HepG2 (cell line): ENCODE results near the gene HSPA5. TPM values are rescaled to one million over a fixed set of nuclear protein-coding genes. Genes with fewer than 3 reads are reported as not detected.

Source experiments
- HMG20A ChIP-seq: IDR thresholded peaks from 2 replicates; pipeline ENCODE4 v1.6.1; 2016; ENCODE audit warnings: borderline replicate concordance
- KDM3A ChIP-seq: IDR thresholded peaks from 2 replicates; pipeline ENCODE4 v1.6.1; 2018; ENCODE audit warnings: low read depth, missing compliant biosample characterization
- POGZ ChIP-seq: sonication (generic); formaldehyde crosslinking; IDR thresholded peaks from 2 replicates; pipeline ENCODE4 v1.4.0; 2020; ENCODE audit warnings: mild to moderate bottlenecking, missing genetic modification reagents
- THYN1 ChIP-seq: sonication (generic); formaldehyde crosslinking; IDR thresholded peaks from 2 replicates; pipeline ENCODE4 v1.8.1; 2023; ENCODE audit warnings: low read depth, mild to moderate bottlenecking, moderate library complexity, missing genetic modification reagents, borderline replicate concordance
- ZNF329 ChIP-seq: sonication (generic); formaldehyde crosslinking; IDR thresholded peaks from 2 replicates; pipeline ENCODE4 v1.9.0; 2021; ENCODE audit warnings: low read depth, mild to moderate bottlenecking, missing genetic modification reagents
- ZNF383 ChIP-seq: sonication (generic); formaldehyde crosslinking; IDR thresholded peaks from 2 replicates; pipeline ENCODE4 v1.4.0; 2020; ENCODE audit warnings: missing genetic modification reagents, mild to moderate bottlenecking, borderline replicate concordance
- ZNF615 ChIP-seq: sonication (generic); formaldehyde crosslinking; IDR thresholded peaks from 2 replicates; pipeline ENCODE4 v1.5.0; 2020; ENCODE audit warnings: mild to moderate bottlenecking, missing genetic modification reagents, borderline replicate concordance
- ZNF761 ChIP-seq: sonication (generic); formaldehyde crosslinking; conservative IDR thresholded peaks from 2 replicates; pipeline ENCODE4 v1.4.0; 2020; ENCODE audit warnings: mild to moderate bottlenecking, missing genetic modification reagents
- ZNF772 ChIP-seq: sonication (generic); formaldehyde crosslinking; IDR thresholded peaks from 2 replicates; pipeline ENCODE4 v1.5.0; 2020; ENCODE audit warnings: mild to moderate bottlenecking, missing genetic modification reagents
- ZSCAN9 ChIP-seq: IDR thresholded peaks from 2 replicates; pipeline ENCODE4 v1.6.1; 2016; ENCODE audit warnings: borderline replicate concordance
- polyA plus RNA-seq, 8 experiments: library from polyadenylated mRNA; depleted of rRNA in 3 of 8; stranded (reverse) in 7 of 8; unstranded in 1 of 8; fragments of >200 nt; fragmentation: Illumina TruSeq in 4 of 8; extraction: Trizol in 4 of 8; gene quantifications; 2 replicates each; pipeline versions ENCODE4 v1.2.1 to v1.2.3, GENCODE V29; 2011 to 2016; ENCODE audit warnings: low read depth in 4 of 8, missing spikeins in 1 of 8, mixed read lengths in 1 of 8; ENCODE audit not compliant: insufficient read depth in 1 of 8
- total RNA-seq, 5 experiments: library from RNA; depleted of rRNA; stranded (reverse); fragments of >200 nt; fragmentation: Illumina TruSeq; extraction: Trizol; gene quantifications; 2 replicates each; pipeline ENCODE4 v1.2.3, GENCODE V29; 2016; ENCODE audit warnings: low read depth in 1 of 5
- TF ChIP-seq, protein P1 (sequence below): sonication (generic); formaldehyde crosslinking; IDR thresholded peaks from 2 replicates; pipeline ENCODE4 v1.8.0; 2022; ENCODE audit warnings: missing genetic modification reagents, mild to moderate bottlenecking, moderate library complexity, borderline replicate concordance
- TF ChIP-seq, protein P2 (sequence below): sonication (generic); formaldehyde crosslinking; IDR thresholded peaks from 2 replicates; pipeline ENCODE4 v1.4.0; 2020; ENCODE audit warnings: missing genetic modification reagents
- TF ChIP-seq, protein P3 (sequence below): sonication (generic); formaldehyde crosslinking; IDR thresholded peaks from 2 replicates; pipeline ENCODE4 v1.4.0; 2020; ENCODE audit warnings: mild to moderate bottlenecking, missing genetic modification reagents
- TF ChIP-seq, protein P4 (sequence below): sonication (generic); IDR thresholded peaks from 2 replicates; pipeline ENCODE4 v1.6.1; 2016; ENCODE audit warnings: low read depth, borderline replicate concordance

HSPA5 gene
- total and polyA plus RNA-seq, 2 of the 13 experiments (the other 11 are each of a cell fraction or from before 2014, with no cell fraction given): 201 to 206 TPM

DNA sequence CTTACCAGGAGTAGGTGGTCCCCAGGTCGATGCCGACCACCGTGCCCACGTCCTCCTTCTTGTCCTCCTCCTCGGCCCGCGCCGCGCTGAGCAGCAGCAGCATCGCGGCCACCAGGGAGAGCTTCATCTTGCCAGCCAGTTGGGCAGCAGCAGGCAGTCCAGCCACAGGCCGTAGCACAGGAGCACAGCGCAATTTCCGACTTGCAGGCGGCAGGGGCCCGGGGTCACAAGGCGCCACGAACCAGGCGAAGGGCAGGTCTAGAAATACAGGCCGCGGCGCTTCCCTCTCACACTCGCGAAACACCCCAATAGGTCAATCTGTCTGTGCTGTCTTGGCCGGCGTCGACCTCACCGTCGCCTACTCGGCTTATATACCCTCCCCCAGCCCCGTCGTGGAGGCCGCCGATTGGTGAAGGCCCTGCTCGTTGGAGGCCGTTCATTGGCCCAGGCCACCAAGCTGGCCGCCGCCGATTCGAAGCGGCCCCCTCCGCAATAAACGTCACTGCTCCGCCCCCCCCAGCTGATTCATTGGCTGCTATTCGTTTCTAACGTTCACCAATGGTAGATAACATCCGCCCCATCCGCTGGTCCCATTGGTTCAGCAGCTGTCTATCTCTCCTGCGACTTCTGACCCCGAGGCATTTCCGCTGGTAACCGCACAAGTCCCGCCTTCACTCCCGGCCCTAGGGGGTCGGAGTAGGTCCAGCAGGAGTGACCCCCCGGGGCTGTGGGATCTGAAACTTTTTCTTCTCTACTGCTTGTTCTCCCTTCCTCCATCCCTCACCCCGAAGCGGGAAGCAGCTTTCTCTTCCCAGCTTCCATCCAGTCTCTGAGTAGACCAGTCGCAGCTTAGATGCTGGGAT lies at the start of gene HSPA5 (continued):
- TF ChIP-seq, protein P1, sequence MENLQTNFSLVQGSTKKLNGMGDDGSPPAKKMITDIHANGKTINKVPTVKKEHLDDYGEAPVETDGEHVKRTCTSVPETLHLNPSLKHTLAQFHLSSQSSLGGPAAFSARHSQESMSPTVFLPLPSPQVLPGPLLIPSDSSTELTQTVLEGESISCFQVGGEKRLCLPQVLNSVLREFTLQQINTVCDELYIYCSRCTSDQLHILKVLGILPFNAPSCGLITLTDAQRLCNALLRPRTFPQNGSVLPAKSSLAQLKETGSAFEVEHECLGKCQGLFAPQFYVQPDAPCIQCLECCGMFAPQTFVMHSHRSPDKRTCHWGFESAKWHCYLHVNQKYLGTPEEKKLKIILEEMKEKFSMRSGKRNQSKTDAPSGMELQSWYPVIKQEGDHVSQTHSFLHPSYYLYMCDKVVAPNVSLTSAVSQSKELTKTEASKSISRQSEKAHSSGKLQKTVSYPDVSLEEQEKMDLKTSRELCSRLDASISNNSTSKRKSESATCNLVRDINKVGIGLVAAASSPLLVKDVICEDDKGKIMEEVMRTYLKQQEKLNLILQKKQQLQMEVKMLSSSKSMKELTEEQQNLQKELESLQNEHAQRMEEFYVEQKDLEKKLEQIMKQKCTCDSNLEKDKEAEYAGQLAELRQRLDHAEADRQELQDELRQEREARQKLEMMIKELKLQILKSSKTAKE (CRISPR knock-in tag): no peak
- TF ChIP-seq ZNF615 (CRISPR knock-in tag) (no peak), ZNF383 (0 out of 2 replicates have a peak, but pooled peaks have one; percentile 79), POGZ (CRISPR knock-in tag) (peak; percentile 55; the same call in 1 of the 2 replicates), THYN1 (no peak), ZSCAN9 (peak; percentile 85; the same call in 1 of the 2 replicates), ZNF329 (0 out of 2 replicates have a peak, but pooled peaks have one; percentile 59), ZNF761 (peak; percentile 45; the same call in 1 of the 2 replicates), ZNF772 (CRISPR knock-in tag) (peak; percentile 82; the same call in 1 of the 2 replicates), KDM3A (CRISPR knock-in tag) (0 out of 2 replicates have a peak, but pooled peaks have one; percentile 18), HMG20A (CRISPR knock-in tag) (no peak)
- TF ChIP-seq, protein P2, sequence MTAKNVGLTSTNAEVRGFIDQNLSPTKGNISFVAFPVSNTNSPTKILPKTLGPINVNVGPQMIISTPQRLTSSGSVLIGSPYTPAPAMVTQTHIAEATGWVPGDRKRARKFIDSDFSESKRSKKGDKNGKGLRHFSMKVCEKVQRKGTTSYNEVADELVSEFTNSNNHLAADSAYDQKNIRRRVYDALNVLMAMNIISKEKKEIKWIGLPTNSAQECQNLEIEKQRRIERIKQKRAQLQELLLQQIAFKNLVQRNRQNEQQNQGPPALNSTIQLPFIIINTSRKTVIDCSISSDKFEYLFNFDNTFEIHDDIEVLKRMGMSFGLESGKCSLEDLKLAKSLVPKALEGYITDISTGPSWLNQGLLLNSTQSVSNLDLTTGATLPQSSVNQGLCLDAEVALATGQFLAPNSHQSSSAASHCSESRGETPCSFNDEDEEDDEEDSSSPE: no peak
- TF ChIP-seq, protein P3, sequence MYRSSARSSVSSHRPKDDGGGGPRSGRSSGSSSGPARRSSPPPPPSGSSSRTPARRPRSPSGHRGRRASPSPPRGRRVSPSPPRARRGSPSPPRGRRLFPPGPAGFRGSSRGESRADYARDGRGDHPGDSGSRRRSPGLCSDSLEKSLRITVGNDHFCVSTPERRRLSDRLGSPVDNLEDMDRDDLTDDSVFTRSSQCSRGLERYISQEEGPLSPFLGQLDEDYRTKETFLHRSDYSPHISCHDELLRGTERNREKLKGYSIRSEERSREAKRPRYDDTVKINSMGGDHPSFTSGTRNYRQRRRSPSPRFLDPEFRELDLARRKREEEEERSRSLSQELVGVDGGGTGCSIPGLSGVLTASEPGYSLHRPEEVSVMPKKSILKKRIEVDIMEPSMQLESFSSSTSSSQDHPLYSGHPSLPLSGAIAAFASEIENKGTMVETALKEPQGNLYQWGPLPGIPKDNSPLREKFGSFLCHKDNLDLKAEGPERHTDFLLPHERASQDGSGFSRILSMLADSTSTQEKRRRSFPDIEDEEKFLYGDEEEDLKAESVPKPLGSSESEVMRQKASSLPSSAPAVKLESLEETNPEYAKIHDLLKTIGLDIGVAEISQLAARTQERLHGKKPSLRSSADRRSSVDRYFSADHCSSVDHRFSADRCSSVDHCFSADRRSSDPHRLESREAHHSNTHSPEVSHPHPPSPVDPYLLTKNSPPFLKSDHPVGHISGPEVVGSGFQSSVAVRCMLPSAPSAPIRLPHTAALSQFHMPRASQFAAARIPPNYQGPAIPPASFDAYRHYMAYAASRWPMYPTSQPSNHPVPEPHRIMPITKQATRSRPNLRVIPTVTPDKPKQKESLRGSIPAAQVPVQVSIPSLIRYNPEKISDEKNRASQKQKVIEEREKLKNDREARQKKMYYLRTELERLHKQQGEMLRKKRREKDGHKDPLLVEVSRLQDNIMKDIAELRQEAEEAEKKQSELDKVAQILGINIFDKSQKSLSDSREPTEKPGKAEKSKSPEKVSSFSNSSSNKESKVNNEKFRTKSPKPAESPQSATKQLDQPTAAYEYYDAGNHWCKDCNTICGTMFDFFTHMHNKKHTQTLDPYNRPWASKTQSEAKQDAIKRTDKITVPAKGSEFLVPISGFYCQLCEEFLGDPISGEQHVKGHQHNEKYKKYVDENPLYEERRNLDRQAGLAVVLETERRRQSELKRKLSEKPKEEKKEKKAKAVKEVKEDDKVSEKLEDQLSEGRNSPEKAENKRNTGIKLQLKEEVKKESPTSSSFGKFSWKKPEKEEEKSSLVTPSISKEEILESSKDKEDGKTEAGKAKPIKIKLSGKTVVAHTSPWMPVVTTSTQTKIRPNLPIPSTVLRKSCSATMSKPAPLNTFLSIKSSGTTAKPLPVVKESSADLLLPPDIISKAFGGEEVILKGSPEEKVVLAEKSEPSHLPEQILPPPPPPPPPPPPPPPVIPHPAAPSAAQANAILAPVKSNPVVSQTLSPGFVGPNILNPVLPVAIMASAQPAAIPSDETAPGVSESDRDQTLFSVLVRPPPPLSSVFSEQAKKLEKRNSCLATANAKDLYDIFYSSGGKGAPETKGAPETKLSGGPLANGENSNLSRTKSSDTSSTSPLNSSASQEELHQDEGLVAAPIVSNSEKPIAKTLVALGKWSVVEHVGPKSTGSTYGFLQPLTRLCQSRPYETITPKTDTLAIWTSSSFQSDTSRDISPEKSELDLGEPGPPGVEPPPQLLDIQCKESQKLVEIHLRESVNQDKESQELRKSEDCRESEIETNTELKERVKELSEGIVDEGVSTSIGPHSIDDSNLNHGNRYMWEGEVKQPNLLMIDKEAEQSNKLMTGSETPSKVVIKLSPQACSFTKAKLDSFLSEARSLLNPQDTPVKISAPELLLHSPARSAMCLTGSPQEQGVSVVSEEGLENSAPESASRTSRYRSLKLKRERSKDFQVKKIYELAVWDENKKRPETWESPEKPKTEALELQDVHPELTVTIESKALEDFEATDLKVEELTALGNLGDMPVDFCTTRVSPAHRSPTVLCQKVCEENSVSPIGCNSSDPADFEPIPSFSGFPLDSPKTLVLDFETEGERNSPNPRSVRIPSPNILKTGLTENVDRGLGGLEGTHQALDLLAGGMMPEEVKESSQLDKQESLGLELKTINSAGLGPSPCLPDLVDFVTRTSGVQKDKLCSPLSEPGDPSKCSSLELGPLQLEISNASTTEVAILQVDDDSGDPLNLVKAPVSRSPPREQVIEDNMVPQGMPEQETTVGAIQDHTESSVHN (CRISPR knock-in tag): no peak; the same call in 1 of the 2 replicates
- TF ChIP-seq, protein P4, sequence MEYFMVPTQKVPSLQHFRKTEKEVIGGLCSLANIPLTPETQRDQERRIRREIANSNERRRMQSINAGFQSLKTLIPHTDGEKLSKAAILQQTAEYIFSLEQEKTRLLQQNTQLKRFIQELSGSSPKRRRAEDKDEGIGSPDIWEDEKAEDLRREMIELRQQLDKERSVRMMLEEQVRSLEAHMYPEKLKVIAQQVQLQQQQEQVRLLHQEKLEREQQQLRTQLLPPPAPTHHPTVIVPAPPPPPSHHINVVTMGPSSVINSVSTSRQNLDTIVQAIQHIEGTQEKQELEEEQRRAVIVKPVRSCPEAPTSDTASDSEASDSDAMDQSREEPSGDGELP: peak; percentile 86; the same call in 1 of the 2 replicates
